CD4-positive, alpha-beta T cell (primary cell): ENCODE results near the gene PRKACA. TPM values are rescaled to one million over a fixed set of nuclear protein-coding genes. Genes with fewer than 3 reads are reported as not detected.

ENCODE experiments used
- ATAC-seq: fragments of 200-7000 bp; cut with Tn5 transposase; one replicate; pipeline ENCODE4 v1.10.0; 2022; ENCODE audit warnings: mild to moderate bottlenecking; ENCODE audit not compliant: poor library complexity
- CTCF ChIA-PET: fragments of 350-600 bp; sonication (Branson Sonifier 250); formaldehyde crosslinking; loops from one replicate; lab custom pipeline; 2021; ENCODE audit warnings: antibody characterized with exemption, inconsistent platforms; lab: Charles Lee
- POLR2A ChIA-PET: fragments of 350-600 bp; sonication (Branson Sonifier 250); formaldehyde crosslinking; loops from one replicate; lab custom pipeline; 2021; ENCODE audit warnings: antibody characterized with exemption, inconsistent platforms; lab: Charles Lee
- DNase-seq, 14 experiments: peaks; one replicate each; pipeline ENCODE4 v3.0.0-alpha.2; 2013 to 2020; ENCODE audit warnings: mixed read lengths in 2 of 14
- H3K27ac ChIP-seq, 2 donors: one replicate each; pipeline versions ENCODE4 v1.5.1 to v1.7.0; 2013; ENCODE audit warnings: low read length in 2 of 2, low read depth in 1 of 2, mild to moderate bottlenecking in 1 of 2
- H3K27me3 ChIP-seq, 2 experiments: 1 replicate in 1 of 2; 2 replicates in 1 of 2; pipeline versions ENCODE4 v1.6.1 to v1.7.0; 2013; ENCODE audit warnings: low read length in 2 of 2, control low read depth in 1 of 2, mild to moderate bottlenecking in 1 of 2, moderate library complexity in 1 of 2; ENCODE audit not compliant: insufficient read depth in 2 of 2, control insufficient read depth in 1 of 2
- H3K36me3 ChIP-seq: one replicate; pipeline ENCODE4 v1.6.1; 2013; ENCODE audit warnings: low read length, control low read depth; ENCODE audit not compliant: insufficient read depth
- H3K4me1 ChIP-seq: one replicate; pipeline ENCODE4 v1.6.1; 2013; ENCODE audit warnings: low read length, control low read depth; ENCODE audit not compliant: insufficient read depth
- H3K4me3 ChIP-seq: one replicate; pipeline ENCODE4 v1.5.1; 2013; ENCODE audit warnings: mild to moderate bottlenecking, low read length, moderate library complexity
- H3K9me3 ChIP-seq, 2 experiments: 1 replicate in 1 of 2; 2 replicates in 1 of 2; pipeline versions ENCODE4 v1.6.1 to v1.7.0; 2013; ENCODE audit warnings: low read length in 2 of 2, mild to moderate bottlenecking in 2 of 2, control low read depth in 1 of 2, moderate library complexity in 1 of 2; ENCODE audit not compliant: control insufficient read depth in 1 of 2, insufficient read depth in 1 of 2
- H3K27ac Mint-ChIP-seq: one replicate; pipeline ENCODE4 v1.8.0; 2020; ENCODE audit warnings: mixed read lengths
- H3K27me3 Mint-ChIP-seq: one replicate; pipeline ENCODE4 v1.8.0; 2021; ENCODE audit warnings: mixed read lengths
- H3K36me3 Mint-ChIP-seq: one replicate; pipeline ENCODE4 v1.8.0; 2021; ENCODE audit warnings: low read depth, mixed read lengths
- H3K4me1 Mint-ChIP-seq: one replicate; pipeline ENCODE4 v1.8.0; 2021; ENCODE audit warnings: low read depth, mixed read lengths
- H3K4me3 Mint-ChIP-seq: one replicate; pipeline ENCODE4 v1.8.0; 2020; ENCODE audit warnings: mild to moderate bottlenecking, mixed read lengths
- H3K9me3 Mint-ChIP-seq: one replicate; pipeline ENCODE4 v1.8.0; 2020; ENCODE audit warnings: mixed read lengths
- intact Hi-C, 2 experiments: fragments of 100-400 bp; cut with DNase I in 1 of 2; cut with micrococcal nuclease in 1 of 2; formaldehyde crosslinking; loops; one replicate each; pipeline versions ENCODE4 v1.15.1 to v1.9.0; 2023 to 2025; cut with DNase I, micrococcal nuclease
- total RNA-seq, 174 experiments: library from RNA in 2 of 174; stranded (reverse) in 2 of 174; gene quantifications; one replicate each; pipeline ENCODE4 v1.2.3 and lab custom pipeline; 2021 to 2026
- TF ChIP-seq, protein P1 (sequence below): fragments of 200-600 bp; IDR thresholded peaks from one replicate; pipeline ENCODE4 v1.8.0; 2022; ENCODE audit warnings: antibody characterized with exemption, mild to moderate bottlenecking

PRKACA gene
- total RNA-seq, 2 experiments from 2014 or later, result 27.4 to 29.8 TPM

- H3K27ac Mint-ChIP-seq, result peak overlapping the region; percentile 87
- H3K4me1 Mint-ChIP-seq, result peaks cover 27% of the 10 kb centered on the region
- Histone ChIP-seq H3K9me3 (no peaks in the 10 kb centered on the region), H3K27me3 (no peaks in the 10 kb centered on the region), H3K27ac (peak overlapping the region; percentile 27 to 64), H3K36me3 (peaks cover 3% of the 10 kb centered on the region), H3K4me3 (peak overlapping the region; percentile 67), H3K4me1 (peaks cover 34% of the 10 kb centered on the region)
- ATAC-seq (no peak), DNase-seq (peak in 1 of 14 experiments; percentile 27)
- H3K9me3 Mint-ChIP-seq, result no peaks in the 10 kb centered on the region
- POLR2A ChIA-PET, result interaction anchor here (0.6 to 3.8 kb wide), 52 partner anchors 10 to 1244 kb away, joined by 3 to 52 read pairs (median 5); partner anchors contain the start of genes ADGRE5, ADGRL1, AKAP8 and C19orf53
- H3K36me3 Mint-ChIP-seq, result peaks cover 9% of the 10 kb centered on the region
- TF ChIP-seq, protein P1, sequence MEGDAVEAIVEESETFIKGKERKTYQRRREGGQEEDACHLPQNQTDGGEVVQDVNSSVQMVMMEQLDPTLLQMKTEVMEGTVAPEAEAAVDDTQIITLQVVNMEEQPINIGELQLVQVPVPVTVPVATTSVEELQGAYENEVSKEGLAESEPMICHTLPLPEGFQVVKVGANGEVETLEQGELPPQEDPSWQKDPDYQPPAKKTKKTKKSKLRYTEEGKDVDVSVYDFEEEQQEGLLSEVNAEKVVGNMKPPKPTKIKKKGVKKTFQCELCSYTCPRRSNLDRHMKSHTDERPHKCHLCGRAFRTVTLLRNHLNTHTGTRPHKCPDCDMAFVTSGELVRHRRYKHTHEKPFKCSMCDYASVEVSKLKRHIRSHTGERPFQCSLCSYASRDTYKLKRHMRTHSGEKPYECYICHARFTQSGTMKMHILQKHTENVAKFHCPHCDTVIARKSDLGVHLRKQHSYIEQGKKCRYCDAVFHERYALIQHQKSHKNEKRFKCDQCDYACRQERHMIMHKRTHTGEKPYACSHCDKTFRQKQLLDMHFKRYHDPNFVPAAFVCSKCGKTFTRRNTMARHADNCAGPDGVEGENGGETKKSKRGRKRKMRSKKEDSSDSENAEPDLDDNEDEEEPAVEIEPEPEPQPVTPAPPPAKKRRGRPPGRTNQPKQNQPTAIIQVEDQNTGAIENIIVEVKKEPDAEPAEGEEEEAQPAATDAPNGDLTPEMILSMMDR, result no peak
- peak overlapping the region; percentile 97 for H3K4me3 Mint-ChIP-seq
- intact Hi-C loops, result loop anchor here (1.0 to 10.0 kb wide), 16 partner anchors 18 to 859 kb away; partner anchors contain the start of genes DDX39A (in 1 of the 2) and MISP3 (in 1 of the 2)
- H3K27me3 Mint-ChIP-seq, result no peaks in the 10 kb centered on the region
- CTCF ChIA-PET, result interaction anchor here (0.5 to 2.7 kb wide), 63 partner anchors 10 to 1439 kb away, joined by 3 to 34 read pairs (median 4); partner anchors contain the start of genes ADGRE5, FBXW9, MISP3 and NANOS3
These were observed 18.5 kb upstream of the PRKACA start for GRCh38 chr19:14135985-14136508.

DNA sequence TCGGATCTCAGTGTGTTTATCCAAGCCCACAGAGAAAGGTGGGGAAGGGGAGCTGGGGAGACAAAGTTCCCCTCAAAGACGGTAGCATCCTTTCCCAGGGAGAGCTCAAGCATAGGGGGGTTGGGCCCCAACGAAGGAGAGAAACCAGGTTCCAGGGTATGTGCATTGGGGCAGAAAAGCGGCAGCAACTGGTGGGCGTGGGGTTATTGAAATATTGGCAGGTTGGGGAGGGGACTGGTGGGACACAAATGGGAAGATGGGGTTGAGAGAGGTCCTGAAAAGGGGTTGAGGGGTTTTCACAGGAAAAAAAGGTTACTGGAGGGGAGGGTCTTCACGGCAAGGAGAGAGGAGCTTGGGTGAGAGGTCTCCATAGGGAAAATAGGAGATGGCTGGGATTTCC, 17.8 kb upstream of the PRKACA start:
- H3K36me3 Mint-ChIP-seq, result peaks cover 9% of the 10 kb centered on the region
- no peak for ATAC-seq
- no peak overlapping the region for H3K27ac ChIP-seq
- DNase-seq, result no peak
- H3K4me1 ChIP-seq, result peaks cover 34% of the 10 kb centered on the region
- TF ChIP-seq, protein P1, result no peak
- no peaks in the 10 kb centered on the region for H3K9me3 Mint-ChIP-seq
- H3K9me3 ChIP-seq, result no peaks in the 10 kb centered on the region
- H3K4me1 Mint-ChIP-seq, result peaks cover 25% of the 10 kb centered on the region
- intact Hi-C loops, result loop anchor here (2.0 to 10.0 kb wide), 6 partner anchors 43 to 858 kb away; no protein-coding TSS in a partner anchor
- POLR2A ChIA-PET, result interaction anchor here (0.6 to 2.9 kb wide), 6 partner anchors 20 to 387 kb away, joined by 3 to 22 read pairs (median 17); partner anchors contain the start of genes ADGRE5 and MISP3
- peaks cover 3% of the 10 kb centered on the region for H3K36me3 ChIP-seq
- no peaks in the 10 kb centered on the region for H3K27me3 Mint-ChIP-seq
- H3K27me3 ChIP-seq, result no peaks in the 10 kb centered on the region
- CTCF ChIA-PET, result interaction anchor here (1.6 kb wide), 1 partner anchor 227 kb away, joined by 7 read pairs; no protein-coding TSS in a partner anchor
- H3K4me3 ChIP-seq, result no peak overlapping the region
- H3K4me3 Mint-ChIP-seq, result peak overlapping the region; percentile 84
- peak overlapping the region; percentile 53 for H3K27ac Mint-ChIP-seq

- H3K27me3 Mint-ChIP-seq, result no peaks in the 10 kb centered on the region
- ChIA-PET CTCF (interaction anchor here (1.0 kb wide), 1 partner anchor 9 kb away, joined by 3 read pairs; no protein-coding TSS in a partner anchor), POLR2A (interaction anchor here (0.6 kb wide), 1 partner anchor 22 kb away, joined by 3 read pairs; no protein-coding TSS in a partner anchor)
- H3K36me3 ChIP-seq, result no peaks in the 10 kb centered on the region
- DNase-seq, result peak in 2 of 14 experiments; percentile 40 to 46
- no peak overlapping the region for H3K27ac Mint-ChIP-seq
- TF ChIP-seq, protein P1, result no peak
- no peaks in the 10 kb centered on the region for H3K36me3 Mint-ChIP-seq
- no peak overlapping the region for H3K27ac ChIP-seq
- H3K4me3 Mint-ChIP-seq, result no peak overlapping the region
- no peak for ATAC-seq
- intact Hi-C loops, result no loop called here
- no peaks in the 10 kb centered on the region for H3K9me3 ChIP-seq
- no peaks in the 10 kb centered on the region for H3K27me3 ChIP-seq
- no peaks in the 10 kb centered on the region for H3K9me3 Mint-ChIP-seq
- no peaks in the 10 kb centered on the region for H3K4me1 ChIP-seq
- no peak overlapping the region for H3K4me3 ChIP-seq
- no peaks in the 10 kb centered on the region for H3K4me1 Mint-ChIP-seq
These were observed 10.5 kb upstream of the PRKACA start for GRCh38 chr19:14127929-14128509.
